GM19043 (cell line): Measurements from ENCODE around the gene BANK1.

Experiments
- ATAC-seq: cut with Tn5 transposase; IDR thresholded peaks from one replicate; pipeline ENCODE4 v1.9.1; 2021; ENCODE audit warnings: low read depth; ENCODE audit not compliant: unreplicated experiment

The BANK1 gene

GRCh38 chr4:101813604-101814003 lies 23.1 kb downstream of the BANK1 start:
- peak; percentile 86 for ATAC-seq

GRCh38 chr4:101818362-101818761 lies 27.8 kb downstream of the BANK1 start:
- no peak for ATAC-seq

GRCh38 chr4:101823864-101824263 lies 33.3 kb downstream of the BANK1 start:
- ATAC-seq = no peak

- no peak for ATAC-seq
Measured at GRCh38 chr4:101824500-101824899, 34.0 kb downstream of the BANK1 start.

- ATAC-seq = no peak
Measured at GRCh38 chr4:101825953-101826352, 35.4 kb downstream of the BANK1 start.

- ATAC-seq = no peak
Measured at GRCh38 chr4:101831816-101832215, 41.3 kb downstream of the BANK1 start.

- ATAC-seq = no peak
Measured at GRCh38 chr4:101833480-101833879, 43.0 kb downstream of the BANK1 start.

- no peak for ATAC-seq
Measured at GRCh38 chr4:101835121-101835904, 44.8 kb downstream of the BANK1 start.

GRCh38 chr4:101843054-101843453 lies 52.5 kb downstream of the BANK1 start:
- no peak for ATAC-seq

- ATAC-seq = no peak
Measured at GRCh38 chr4:101846550-101846949, 56.0 kb downstream of the BANK1 start.

- peak; percentile 34 for ATAC-seq
Measured at GRCh38 chr4:101850698-101851097, 60.2 kb downstream of the BANK1 start.

- no peak for ATAC-seq
Measured at GRCh38 chr4:101851672-101852071, 61.1 kb downstream of the BANK1 start.

GRCh38 chr4:101853028-101853427 lies 62.5 kb downstream of the BANK1 start:
- peak; percentile 48 for ATAC-seq

- no peak for ATAC-seq
Measured at GRCh38 chr4:101853691-101854090, 63.2 kb downstream of the BANK1 start.

GRCh38 chr4:101855239-101855638 lies 64.7 kb downstream of the BANK1 start:
- no peak for ATAC-seq

- ATAC-seq = no peak
Measured at GRCh38 chr4:101856149-101856548, 65.6 kb downstream of the BANK1 start.

GRCh38 chr4:101857176-101857575 lies 66.6 kb downstream of the BANK1 start:
- ATAC-seq = no peak

GRCh38 chr4:101858641-101859040 lies 68.1 kb downstream of the BANK1 start:
- ATAC-seq = no peak

GRCh38 chr4:101862595-101862994 lies 72.1 kb downstream of the BANK1 start:
- ATAC-seq = peak; percentile 59

GRCh38 chr4:101864660-101865059 lies 74.1 kb downstream of the BANK1 start:
- no peak for ATAC-seq

GRCh38 chr4:101865501-101866062 lies 75.1 kb downstream of the BANK1 start:
- no peak for ATAC-seq

- no peak for ATAC-seq
Measured at GRCh38 chr4:101870874-101871273, 80.3 kb downstream of the BANK1 start.
